GM10248 (cell line): Measurements from ENCODE around the gene PLK5.

Experiments used
- CTCF ChIA-PET: fragments of 300-600 bp; sonication (Branson Sonifier 250); formaldehyde crosslinking; extraction: SDS; loops from one replicate; lab custom pipeline; 2021; ENCODE audit warnings: antibody characterized with exemption; lab: Yijun Ruan, JAX
- POLR2A ChIA-PET: fragments of 350-650 bp; sonication (Branson Sonifier 250); formaldehyde crosslinking; extraction: SDS; loops from one replicate; lab custom pipeline; 2020; ENCODE audit warnings: antibody characterized with exemption; lab: Yijun Ruan, JAX
- DNase-seq: peaks from one replicate; pipeline ENCODE4 v3.0.0; 2012; ENCODE audit errors: extremely low spot score
- TF ChIP-seq, protein P1 (sequence below): IDR thresholded peaks from 2 replicates; pipeline ENCODE4 v1.5.1; 2012; ENCODE audit warnings: mild to moderate bottlenecking, low read depth; ENCODE audit errors: extremely low read depth, missing control alignments, control extremely low read depth

The PLK5 gene

DNA sequence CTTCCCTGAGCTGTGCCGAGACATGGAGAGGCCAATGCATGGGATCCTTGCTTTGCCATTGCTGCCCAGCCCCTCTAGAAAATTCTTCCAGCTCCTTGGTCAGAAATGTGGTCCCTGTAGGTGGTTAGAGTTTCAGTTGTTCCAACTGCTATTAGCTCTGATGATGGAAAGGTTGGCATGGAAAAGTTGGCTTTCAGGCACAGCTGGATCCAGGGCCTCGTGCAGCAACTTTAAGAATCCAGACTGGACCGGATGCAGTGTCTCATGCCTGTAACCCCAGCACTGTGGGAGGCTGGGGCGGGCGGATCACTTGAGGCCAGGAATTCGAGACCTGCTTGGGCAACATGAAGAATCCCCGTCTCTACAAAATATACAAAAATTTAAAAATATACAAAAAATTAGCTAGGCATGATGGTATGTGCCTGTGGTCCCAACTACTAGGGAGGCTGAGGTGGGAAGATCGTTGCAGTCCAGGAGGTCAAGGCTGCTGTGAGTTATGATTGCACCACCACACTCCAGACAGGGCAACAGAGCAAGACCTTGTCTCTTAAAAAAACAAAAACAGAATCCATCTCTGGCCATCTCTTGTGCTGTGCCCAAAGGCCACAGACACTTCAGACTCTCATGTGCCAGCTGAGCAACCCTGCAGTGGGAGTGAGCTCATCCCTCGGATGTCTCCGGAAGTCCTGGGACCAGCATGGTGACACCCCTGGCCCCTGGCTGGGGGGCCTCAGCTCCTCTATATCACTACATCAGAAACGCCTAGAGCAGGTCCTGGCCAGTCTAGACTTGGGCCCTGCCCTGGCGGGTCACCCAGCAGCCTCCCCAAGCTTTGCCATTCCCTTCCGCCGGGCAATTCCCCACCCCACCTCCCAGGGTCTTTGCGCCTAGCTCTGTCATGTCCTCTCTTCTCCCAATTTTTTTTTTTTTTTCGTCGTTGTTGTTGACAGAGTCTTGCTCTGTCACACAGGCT is 27.5 kb downstream of the PLK5 start:
- ChIA-PET CTCF (interaction anchor here (1.0 kb wide), 1 partner anchor 215 kb away, joined by 3 read pairs; no protein-coding TSS in a partner anchor), POLR2A (no interaction called here)

DNA sequence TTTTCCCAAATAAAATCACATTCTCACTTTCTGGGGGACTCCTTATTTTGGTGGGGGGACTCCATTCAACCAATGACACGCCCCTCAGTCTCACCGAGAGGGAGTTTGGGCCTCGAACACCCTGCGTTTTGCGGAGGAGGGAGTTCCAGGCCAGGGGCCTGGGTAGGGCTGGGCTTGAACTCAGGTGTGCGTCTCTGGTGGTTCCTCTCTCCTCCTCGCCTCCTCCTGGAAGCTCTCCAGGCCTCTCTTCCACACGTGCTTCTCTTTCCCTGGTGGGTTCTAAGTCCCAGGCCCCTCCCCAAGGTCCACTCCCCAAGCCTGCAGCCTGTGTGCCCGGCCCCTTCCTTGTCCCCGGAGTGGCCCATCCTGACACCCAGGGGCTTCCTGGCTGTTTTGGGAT is 29.5 kb downstream of the PLK5 start:
- DNase-seq: no peak
- POLR2A ChIA-PET: no interaction called here
- TF ChIP-seq, protein P1, sequence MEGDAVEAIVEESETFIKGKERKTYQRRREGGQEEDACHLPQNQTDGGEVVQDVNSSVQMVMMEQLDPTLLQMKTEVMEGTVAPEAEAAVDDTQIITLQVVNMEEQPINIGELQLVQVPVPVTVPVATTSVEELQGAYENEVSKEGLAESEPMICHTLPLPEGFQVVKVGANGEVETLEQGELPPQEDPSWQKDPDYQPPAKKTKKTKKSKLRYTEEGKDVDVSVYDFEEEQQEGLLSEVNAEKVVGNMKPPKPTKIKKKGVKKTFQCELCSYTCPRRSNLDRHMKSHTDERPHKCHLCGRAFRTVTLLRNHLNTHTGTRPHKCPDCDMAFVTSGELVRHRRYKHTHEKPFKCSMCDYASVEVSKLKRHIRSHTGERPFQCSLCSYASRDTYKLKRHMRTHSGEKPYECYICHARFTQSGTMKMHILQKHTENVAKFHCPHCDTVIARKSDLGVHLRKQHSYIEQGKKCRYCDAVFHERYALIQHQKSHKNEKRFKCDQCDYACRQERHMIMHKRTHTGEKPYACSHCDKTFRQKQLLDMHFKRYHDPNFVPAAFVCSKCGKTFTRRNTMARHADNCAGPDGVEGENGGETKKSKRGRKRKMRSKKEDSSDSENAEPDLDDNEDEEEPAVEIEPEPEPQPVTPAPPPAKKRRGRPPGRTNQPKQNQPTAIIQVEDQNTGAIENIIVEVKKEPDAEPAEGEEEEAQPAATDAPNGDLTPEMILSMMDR: no peak
- CTCF ChIA-PET: interaction anchor here (1.5 kb wide), 1 partner anchor 11 kb away, joined by 3 read pairs; no protein-coding TSS in a partner anchor

More for the DNA sequence above, 27.5 kb downstream of the PLK5 start:
- TF ChIP-seq, protein P1: no peak
- no peak for DNase-seq

DNA sequence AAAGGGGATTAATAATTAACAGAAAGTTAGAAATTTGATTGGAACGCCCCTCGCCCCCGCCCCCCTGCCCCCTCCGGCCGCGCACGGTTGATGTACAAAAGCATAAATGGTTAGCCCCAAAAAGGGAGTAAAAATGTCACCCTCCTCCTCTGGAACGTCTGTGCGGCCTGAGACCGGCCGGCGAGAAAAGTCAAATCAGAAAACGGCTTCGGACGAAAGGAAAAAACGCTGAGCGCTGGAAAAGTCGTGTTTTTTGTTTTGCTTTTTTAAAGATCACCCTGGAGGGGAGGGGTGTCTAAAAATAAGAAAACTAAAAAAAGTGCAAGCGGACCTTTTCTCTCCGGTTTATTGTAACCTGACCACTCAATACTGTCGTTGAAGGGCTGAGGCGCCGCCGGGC is 31.1 kb downstream of the PLK5 start:
- no peak for DNase-seq
- POLR2A ChIA-PET: no interaction called here
- CTCF ChIA-PET: interaction anchor here (1.5 kb wide), 1 partner anchor 9 kb away, joined by 3 read pairs; no protein-coding TSS in a partner anchor
- TF ChIP-seq, protein P1: no peak

DNA sequence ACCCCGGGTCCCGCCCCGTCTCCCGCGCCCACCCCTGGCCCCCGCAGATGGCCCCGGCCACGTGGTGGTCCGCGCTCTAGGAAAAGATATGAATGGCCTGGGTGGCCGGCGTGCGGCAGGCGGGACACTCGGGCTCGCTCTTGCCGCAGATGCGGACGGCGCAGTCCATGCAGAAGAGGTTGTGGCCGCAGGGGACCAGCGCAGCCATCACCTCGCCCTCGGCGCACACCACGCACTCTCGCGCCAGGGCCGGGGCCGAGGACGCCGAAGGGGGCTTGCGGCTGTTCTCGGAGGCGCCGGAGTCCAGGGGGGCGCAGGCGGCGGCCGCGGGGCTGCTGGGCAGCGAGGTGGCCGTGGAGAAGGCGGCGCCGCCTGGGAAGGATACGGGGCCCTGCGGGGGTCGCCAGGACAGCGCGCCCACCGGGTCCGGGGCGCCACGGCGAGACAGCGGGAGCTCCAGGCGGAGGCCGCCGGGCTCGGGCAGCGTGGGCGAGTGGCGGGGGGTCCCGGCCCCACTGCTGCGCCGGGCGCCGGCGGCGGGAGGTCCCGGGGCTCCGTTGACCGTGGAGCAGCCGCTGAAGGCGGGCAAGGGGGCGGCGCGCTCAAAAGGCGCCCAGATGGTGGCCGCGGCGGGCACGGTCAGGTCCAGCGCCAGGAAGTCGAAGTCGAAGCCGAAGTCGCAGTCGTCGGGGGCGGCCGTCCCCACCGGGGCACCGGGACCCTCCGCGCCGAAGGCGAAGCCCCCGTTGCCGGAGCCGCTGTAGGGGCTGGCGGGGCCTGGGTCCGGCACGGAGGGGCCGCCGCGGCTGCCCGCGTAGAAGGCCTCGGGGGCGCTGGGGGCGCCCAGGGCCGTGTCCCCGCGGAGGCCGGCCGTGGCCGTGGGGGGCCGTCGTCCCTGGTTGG is 31.9 kb downstream of the PLK5 start:
- no peak for DNase-seq
- ChIA-PET POLR2A (no interaction called here), CTCF (no interaction called here)
- TF ChIP-seq, protein P1: no peak

DNA sequence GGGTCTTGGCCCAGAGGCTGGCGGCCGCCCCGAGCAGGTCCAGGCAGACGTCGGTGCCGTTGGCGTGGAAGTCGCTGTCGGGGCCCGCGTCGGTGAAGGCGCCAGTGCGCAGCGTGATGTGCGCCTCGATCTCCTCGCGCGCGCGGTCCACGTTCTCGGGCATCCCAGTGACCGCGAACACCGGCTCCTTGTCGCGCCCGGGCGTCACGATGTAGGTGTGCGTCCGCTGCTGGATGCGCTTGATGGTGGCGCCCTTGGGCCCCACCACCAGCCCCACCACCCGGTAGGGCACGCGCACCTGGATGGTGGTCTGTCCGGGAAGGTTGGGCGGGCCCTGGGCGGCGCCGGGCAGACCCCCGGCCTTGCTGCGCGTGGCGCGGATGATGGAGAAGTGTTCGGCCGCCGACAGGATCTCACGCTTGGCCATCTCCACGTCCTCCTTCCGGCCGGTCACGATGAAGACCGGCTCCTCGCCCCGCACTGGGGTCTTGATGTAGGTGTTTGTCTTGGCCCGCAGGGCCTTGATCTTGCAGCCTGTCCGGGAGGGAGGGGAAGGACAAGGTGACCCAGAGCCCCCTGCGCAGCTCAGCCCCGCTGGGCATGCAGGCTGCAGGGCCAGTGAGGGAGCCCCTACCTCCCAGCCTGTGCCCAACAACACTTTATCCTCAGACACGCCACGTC is 32.7 kb downstream of the PLK5 start:
- CTCF ChIA-PET: interaction anchor here (0.8 kb wide), 1 partner anchor 10 kb away, joined by 3 read pairs; no protein-coding TSS in a partner anchor
- TF ChIP-seq, protein P1: no peak
- POLR2A ChIA-PET: no interaction called here
- DNase-seq: no peak

DNA sequence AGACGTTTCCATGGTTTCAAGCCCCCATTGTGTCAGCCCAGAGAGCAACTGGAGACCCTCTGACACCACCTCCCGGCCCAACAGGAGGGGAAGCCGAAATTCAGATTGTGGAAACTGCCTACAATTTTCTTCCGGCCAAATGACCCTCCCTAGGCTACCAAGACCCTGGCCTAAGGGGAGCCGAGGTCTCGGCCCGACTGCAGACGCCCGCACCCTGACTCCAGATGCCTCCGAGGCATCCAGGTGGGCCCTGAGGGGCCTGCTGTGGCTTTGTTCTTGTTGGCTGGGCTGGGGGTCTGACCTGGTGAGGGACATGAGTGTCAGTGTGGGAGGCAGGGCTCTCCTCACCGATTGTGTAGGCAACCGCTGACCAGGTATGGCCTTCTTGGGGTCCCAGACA is 34.7 kb downstream of the PLK5 start:
- TF ChIP-seq, protein P1: no peak
- ChIA-PET CTCF (interaction anchor here (0.9 kb wide), 1 partner anchor 13 kb away, joined by 3 read pairs; no protein-coding TSS in a partner anchor), POLR2A (no interaction called here)
- DNase-seq: no peak
